ENCODE measurements around the gene VPS29.
"Not testable (repeated sequence)": the region's sequence is repeated elsewhere in the genome, so short reads cannot be mapped to it uniquely, and the experiment has no call there.

VPS29 gene

DNA sequence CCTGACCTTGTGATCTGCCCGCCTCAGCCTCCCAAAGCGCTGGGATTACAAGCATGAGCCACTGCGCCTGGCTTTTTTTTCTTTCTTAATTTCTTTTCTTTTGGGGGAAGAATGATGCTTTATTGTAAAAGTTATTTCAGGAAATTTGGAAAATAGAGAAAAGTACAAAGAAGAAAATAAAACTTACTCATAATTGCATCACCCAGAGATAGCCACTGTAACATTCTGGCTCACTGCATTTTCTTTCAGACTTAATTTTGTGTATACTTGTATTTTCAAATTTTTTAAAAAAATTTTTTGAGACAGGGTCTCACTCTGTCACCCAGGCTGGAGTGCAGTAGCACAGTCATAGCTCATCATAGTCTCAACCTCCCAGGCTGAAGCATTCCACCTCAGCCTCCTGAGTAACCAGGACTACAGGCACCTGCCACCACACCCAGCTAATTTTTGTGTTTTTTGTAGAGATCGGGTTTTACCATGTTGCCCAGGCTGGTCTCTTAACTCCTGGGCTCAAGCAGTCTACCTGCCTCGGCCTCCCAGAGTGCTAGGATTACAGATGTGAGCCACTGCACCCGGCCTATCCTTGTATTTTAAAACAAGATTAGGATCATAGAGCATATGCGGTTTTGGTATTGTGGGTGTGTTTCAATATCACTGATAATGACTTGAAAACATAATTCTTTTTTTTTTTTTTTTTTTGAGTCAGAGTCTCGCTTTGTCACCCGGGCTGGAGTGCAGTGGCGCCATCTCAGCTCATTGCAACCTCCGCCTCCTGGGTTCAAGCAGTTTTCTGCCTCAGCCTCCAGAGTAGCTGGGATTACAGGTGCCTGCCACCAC, 19.2 kb upstream of the VPS29 start:
- not testable (repeated sequence) for FAIRE-seq

- FAIRE-seq, result not testable (repeated sequence)
These were observed 16.1 kb upstream of the VPS29 start for GRCh38 chr12:110518014-110518413.

GRCh38 chr12:110516995-110517394, 15.1 kb upstream of the VPS29 start:
- FAIRE-seq, result no peak

GRCh38 chr12:110514363-110514762, 12.5 kb upstream of the VPS29 start:
- no peak for FAIRE-seq

DNA sequence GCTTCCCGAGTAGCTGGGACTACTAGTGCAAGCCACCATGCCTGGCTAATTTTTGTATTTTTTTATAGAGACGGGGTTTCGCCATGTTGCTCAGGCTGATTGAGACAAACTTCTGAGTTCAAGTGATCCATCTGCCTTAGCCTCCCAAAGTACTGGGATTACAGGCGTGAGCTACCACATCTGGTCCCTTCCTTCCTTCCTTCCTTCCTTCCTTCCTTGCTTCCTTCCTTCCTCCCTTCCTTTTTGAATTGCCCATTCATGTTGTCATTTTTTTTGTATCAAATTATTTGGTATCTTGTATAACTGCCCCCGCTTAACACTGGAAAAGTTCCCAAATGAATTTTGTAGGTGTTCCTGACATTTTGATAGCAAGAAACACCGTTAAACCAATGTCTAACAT, 11.9 kb upstream of the VPS29 start:
- FAIRE-seq, result no peak

GRCh38 chr12:110508071-110508586, 6.2 kb upstream of the VPS29 start:
- no peak for FAIRE-seq

GRCh38 chr12:110505332-110505731, 3.4 kb upstream of the VPS29 start:
- no peak for FAIRE-seq

- no peak for FAIRE-seq
These were observed 1.5 kb upstream of the VPS29 start for GRCh38 chr12:110503432-110503831.

GRCh38 chr12:110501399-110501751, 536 bp downstream of the VPS29 start:
- no peak for FAIRE-seq

GRCh38 chr12:110498984-110499706, 2.8 kb downstream of the VPS29 start:
- FAIRE-seq, result no peak

DNA sequence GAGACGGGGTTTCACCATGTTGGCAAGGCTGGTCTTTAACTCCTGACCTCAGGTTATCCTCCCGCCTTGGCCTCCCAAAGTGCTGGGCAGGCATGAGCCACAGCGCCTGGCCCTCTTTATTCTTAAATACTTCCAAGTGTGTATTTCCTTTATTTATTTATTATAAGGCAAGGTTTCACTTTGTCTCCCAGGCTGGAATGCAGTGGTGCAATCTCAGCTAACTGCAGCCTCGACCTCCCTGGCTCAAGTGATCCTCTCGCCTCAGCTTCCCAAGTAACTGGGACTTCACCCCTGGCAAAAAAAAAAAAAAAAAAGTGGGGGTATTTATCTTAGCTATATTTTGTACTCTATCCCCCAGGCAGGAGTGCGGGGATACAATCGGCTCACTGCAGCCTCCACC, 26.5 kb downstream of the VPS29 start:
- FAIRE-seq, result no peak

- FAIRE-seq, result no peak
These were observed 33.5 kb downstream of the VPS29 start, which contains the start of the genes FAM216A and GPN3 for GRCh38 chr12:110468214-110469048. FAM216A (plus strand) TSS chr12:110468845; CDS start chr12:110468876, 31 bp downstream. GPN3 (minus strand) TSS chr12:110468257; CDS start chr12:110468203, 54 bp downstream.

DNA sequence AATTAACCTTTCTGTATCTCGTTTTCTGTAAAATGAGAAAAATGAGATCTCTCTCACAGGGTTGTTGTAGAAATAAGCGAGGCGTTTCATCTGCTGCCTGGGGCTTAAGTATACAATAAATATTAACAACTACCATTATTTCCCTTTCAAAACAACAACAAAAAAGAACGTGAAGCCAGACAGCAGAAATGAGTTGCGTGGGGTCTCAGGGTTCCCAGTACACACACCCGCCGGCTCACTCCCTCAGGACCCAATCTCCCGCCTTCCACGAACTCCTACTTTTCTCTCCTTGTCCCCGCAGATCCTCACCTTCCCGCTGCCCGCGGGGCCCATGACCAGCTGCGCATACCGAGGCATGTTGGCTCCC, 34.1 kb downstream of the VPS29 start:
- no peak for FAIRE-seq

DNA sequence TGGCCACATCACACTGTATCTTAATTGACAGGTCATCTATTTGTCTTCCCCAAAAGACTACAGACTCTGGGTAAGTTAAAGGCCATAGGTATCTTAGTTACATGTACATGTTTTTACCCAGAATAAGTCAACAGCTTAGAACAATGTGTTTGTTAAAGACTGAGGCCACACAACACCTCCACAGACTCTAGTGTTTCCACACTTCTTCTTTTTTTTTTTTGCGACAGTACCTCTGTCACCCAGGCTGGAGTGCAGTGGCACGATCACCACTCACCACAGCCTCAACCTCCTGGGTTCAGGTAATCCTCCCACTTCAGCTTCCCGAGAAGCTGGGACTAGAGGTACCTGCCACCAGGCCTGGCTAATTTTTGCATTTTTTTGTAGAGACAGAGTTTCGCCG, 35.1 kb downstream of the VPS29 start:
- no peak for FAIRE-seq

DNA sequence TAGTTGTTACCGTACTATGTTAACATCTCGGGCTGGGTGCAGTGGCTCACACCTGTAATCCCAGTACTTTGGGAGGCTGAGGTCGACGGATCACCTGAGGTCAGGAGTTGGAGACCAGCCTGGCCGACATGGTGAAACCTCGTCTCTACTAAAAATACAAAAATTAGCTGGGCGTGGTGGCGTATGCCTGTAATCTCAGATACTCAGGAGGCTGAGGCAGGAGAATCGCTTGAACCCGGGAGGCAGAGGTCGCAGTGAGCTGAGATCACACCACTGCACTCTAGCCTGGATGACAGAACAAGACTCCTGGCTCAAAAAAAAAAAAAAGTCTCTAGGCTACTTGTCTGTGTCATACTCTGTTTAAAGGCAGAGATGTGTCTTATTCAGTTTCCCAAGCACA, 36.1 kb downstream of the VPS29 start:
- FAIRE-seq, result not testable (repeated sequence)

GRCh38 chr12:110465024-110465423, 36.9 kb downstream of the VPS29 start:
- no peak for FAIRE-seq

GRCh38 chr12:110461189-110461588, 40.7 kb downstream of the VPS29 start:
- FAIRE-seq, result not testable (repeated sequence)

GRCh38 chr12:110458756-110459155, 43.2 kb downstream of the VPS29 start:
- no peak for FAIRE-seq

DNA sequence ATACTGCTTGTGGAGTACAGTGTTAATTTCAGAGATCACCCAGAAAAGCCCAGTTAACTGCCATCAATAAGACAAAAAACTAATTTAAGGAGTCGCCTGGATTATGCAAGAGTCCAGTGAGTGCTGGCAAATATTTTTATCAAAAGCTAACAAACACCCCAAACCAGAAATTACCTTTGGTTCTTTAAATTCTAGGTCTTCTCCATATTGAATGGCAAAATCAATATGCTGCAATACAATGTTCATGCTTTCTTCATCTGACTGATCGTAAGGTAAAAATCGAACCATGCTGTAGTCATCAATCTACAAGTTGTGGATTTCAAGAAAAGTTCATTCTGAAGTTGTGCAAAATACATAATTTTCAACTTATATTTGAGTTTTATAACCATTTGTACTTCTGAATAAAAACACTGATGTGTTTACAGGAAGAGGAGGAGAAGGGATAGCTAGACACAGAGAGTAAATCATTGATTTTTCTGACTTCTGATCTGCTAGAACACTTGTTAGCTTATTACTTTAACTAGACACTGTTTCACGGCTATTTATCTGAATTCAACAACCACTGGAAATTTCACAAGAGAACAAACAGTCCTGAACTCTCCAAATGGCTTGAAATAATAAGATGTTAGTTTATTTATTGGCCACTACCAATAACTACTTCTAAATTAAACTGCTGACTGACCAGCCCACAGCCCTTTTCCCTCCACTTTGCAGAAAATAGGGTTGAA, 48.2 kb downstream of the VPS29 start:
- FAIRE-seq, result no peak

GRCh38 chr12:110451263-110451662, 50.6 kb downstream of the VPS29 start:
- FAIRE-seq, result no peak

GRCh38 chr12:110449799-110450497, 52.0 kb downstream of the VPS29 start, which contains the start of gene ARPC3:
ARPC3 (minus strand) TSS chr12:110450337; CDS start chr12:110450260, 77 bp downstream.
- FAIRE-seq, result no peak

Data from colon (tissue), 2 donors.